Parathyroid adenoma (tissue), 2 donors: ENCODE results near the gene ALOX15B.

Experiments used
- H2AFZ ChIP-seq: fragments of 300-600 bp; sonication (generic); one replicate; pipeline ENCODE4 v1.7.0; 2017; ENCODE audit warnings: antibody characterized with exemption, mild to moderate bottlenecking
- H3K27ac ChIP-seq: fragments of 300-600 bp; sonication (generic); one replicate; pipeline ENCODE4 v1.7.0; 2017
- H3K27me3 ChIP-seq: fragments of 300-600 bp; sonication (generic); one replicate; pipeline ENCODE4 v1.7.0; 2017; ENCODE audit warnings: low read length; ENCODE audit not compliant: control insufficient read depth, insufficient read depth
- H3K36me3 ChIP-seq: fragments of 300-600 bp; sonication (generic); one replicate; pipeline ENCODE4 v1.7.0; 2017; ENCODE audit warnings: low read length; ENCODE audit not compliant: control insufficient read depth, insufficient read depth
- H3K4me1 ChIP-seq: fragments of 300-600 bp; sonication (generic); one replicate; pipeline ENCODE4 v1.7.0; 2017; ENCODE audit warnings: control low read depth
- H3K4me2 ChIP-seq: fragments of 300-600 bp; sonication (generic); one replicate; pipeline ENCODE4 v1.7.0; 2017; ENCODE audit warnings: low read length
- H3K4me3 ChIP-seq: fragments of 300-600 bp; sonication (generic); one replicate; pipeline ENCODE4 v1.7.0; 2017; ENCODE audit warnings: low read depth, low read length
- H3K79me2 ChIP-seq: fragments of 300-600 bp; sonication (generic); one replicate; pipeline ENCODE4 v1.7.0; 2017; ENCODE audit warnings: control low read depth
- H3K9ac ChIP-seq: fragments of 300-600 bp; sonication (generic); one replicate; pipeline ENCODE4 v1.7.0; 2017; ENCODE audit warnings: mild to moderate bottlenecking
- H3K9me3 ChIP-seq: fragments of 300-600 bp; sonication (generic); one replicate; pipeline ENCODE4 v1.7.0; 2017; ENCODE audit warnings: low read length; ENCODE audit not compliant: control insufficient read depth
- CTCF ChIP-seq: fragments of 300-600 bp; sonication (generic); IDR thresholded peaks from one replicate; pipeline ENCODE4 v1.7.0; 2017; ENCODE audit warnings: antibody characterized with exemption, mild to moderate bottlenecking
- donor health status: primary hyperparathyroidism.

The ALOX15B gene

GRCh38 chr17:8064561-8065019 is 25.7 kb downstream of the ALOX15B start:
- Histone ChIP-seq H3K9ac (no peak overlapping the region), H3K79me2 (no peaks in the 10 kb centered on the region), H3K4me2 (no peak overlapping the region), H3K27me3 (no peaks in the 10 kb centered on the region), H3K9me3 (no peaks in the 10 kb centered on the region), H3K27ac (no peak overlapping the region), H3K4me3 (no peak overlapping the region), H2AFZ (no peak overlapping the region), H3K4me1 (peaks cover 7% of the 10 kb centered on the region), H3K36me3 (no peaks in the 10 kb centered on the region)
- TF ChIP-seq CTCF: no peak

GRCh38 chr17:8066841-8067775 is 28.2 kb downstream of the ALOX15B start:
- no peak for TF ChIP-seq CTCF
- Histone ChIP-seq H3K4me2 (no peak overlapping the region), H3K4me3 (no peak overlapping the region), H2AFZ (no peak overlapping the region), H3K4me1 (peaks cover 7% of the 10 kb centered on the region), H3K36me3 (no peaks in the 10 kb centered on the region), H3K9me3 (no peaks in the 10 kb centered on the region), H3K27ac (no peak overlapping the region), H3K27me3 (no peaks in the 10 kb centered on the region), H3K79me2 (no peaks in the 10 kb centered on the region), H3K9ac (no peak overlapping the region)

GRCh38 chr17:8067806-8068205 is 28.9 kb downstream of the ALOX15B start:
- Histone ChIP-seq H3K4me2 (no peak overlapping the region), H3K4me1 (peaks cover 3% of the 10 kb centered on the region), H3K9ac (no peak overlapping the region), H3K4me3 (no peak overlapping the region), H3K9me3 (no peaks in the 10 kb centered on the region), H3K27ac (no peak overlapping the region), H3K36me3 (no peaks in the 10 kb centered on the region), H3K79me2 (no peaks in the 10 kb centered on the region), H3K27me3 (no peaks in the 10 kb centered on the region), H2AFZ (no peak overlapping the region)
- no peak for TF ChIP-seq CTCF

DNA sequence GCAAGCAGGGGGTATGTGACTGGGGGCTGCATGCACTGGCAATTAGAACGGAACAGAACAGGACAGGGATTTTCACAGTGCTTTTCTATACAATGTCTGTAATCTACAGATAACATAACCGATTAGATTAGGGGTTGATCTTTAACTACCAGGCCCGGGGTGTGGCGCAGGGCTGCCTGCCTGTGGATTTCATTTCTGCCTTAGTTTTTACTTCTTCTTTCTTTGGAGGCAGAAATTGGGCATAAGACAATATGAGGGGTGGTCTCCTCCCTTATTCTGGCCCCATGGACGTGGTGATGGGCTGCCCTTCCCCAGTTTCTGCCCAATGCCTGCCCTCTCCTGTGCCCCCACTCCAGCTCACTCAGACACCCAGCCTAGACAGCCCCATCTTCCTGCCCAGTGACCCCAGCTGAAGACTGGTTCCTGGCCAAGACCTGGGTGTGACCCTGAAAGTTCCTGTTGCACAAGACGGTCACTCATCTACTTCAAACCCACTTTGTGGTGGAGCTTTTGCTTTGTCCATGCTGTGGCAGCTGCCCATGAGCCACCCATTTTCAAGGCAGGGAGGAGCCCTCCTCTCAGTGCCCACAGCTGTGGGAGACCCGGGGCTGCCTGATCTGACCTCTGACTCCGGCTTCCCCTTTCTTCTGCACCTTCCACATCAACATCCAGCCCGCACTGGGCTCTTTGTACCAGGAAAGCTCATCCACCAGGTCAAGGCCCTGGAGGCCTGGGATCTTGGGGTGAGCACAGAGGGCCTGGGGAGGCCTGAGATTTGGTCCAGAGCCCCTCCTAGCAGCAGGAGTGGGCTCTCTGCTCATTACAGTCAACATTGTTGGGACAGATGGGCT is 30.1 kb downstream of the ALOX15B start:
- Histone ChIP-seq H3K4me2 (no peak overlapping the region), H3K27me3 (no peaks in the 10 kb centered on the region), H3K9ac (no peak overlapping the region), H2AFZ (no peak overlapping the region), H3K4me3 (no peak overlapping the region), H3K36me3 (no peaks in the 10 kb centered on the region), H3K4me1 (peaks cover 4% of the 10 kb centered on the region), H3K27ac (no peak overlapping the region), H3K9me3 (no peaks in the 10 kb centered on the region), H3K79me2 (no peaks in the 10 kb centered on the region)
- TF ChIP-seq CTCF: no peak
